GM19043 (cell line): ENCODE results near the gene RTP3.

Experiments
- ATAC-seq: cut with Tn5 transposase; IDR thresholded peaks from one replicate; pipeline ENCODE4 v1.9.1; 2021; ENCODE audit warnings: low read depth; ENCODE audit not compliant: unreplicated experiment

Gene RTP3

GRCh38 chr3:46468753-46469600 is 28.8 kb upstream of the RTP3 start:
- ATAC-seq, result no peak

- ATAC-seq, result no peak
Measured at GRCh38 chr3:46469680-46470357, 28.0 kb upstream of the RTP3 start.

GRCh38 chr3:46470831-46471230 is 26.9 kb upstream of the RTP3 start:
- ATAC-seq, result no peak

GRCh38 chr3:46471371-46471914 is 26.3 kb upstream of the RTP3 start:
- no peak for ATAC-seq

- ATAC-seq, result no peak
Measured at GRCh38 chr3:46472736-46473135, 25.0 kb upstream of the RTP3 start.

- ATAC-seq, result no peak
Measured at GRCh38 chr3:46477145-46477544, 20.6 kb upstream of the RTP3 start.

GRCh38 chr3:46477756-46478155 is 20.0 kb upstream of the RTP3 start:
- ATAC-seq, result no peak

- ATAC-seq, result no peak
Measured at GRCh38 chr3:46478341-46478740, 19.4 kb upstream of the RTP3 start.

GRCh38 chr3:46479021-46479420 is 18.8 kb upstream of the RTP3 start:
- no peak for ATAC-seq

GRCh38 chr3:46479696-46480095 is 18.1 kb upstream of the RTP3 start:
- ATAC-seq, result no peak

- no peak for ATAC-seq
Measured at GRCh38 chr3:46480491-46481195, 17.1 kb upstream of the RTP3 start.

GRCh38 chr3:46481636-46482035 is 16.1 kb upstream of the RTP3 start:
- no peak for ATAC-seq

GRCh38 chr3:46482632-46483350 is 15.0 kb upstream of the RTP3 start:
- ATAC-seq, result no peak

- no peak for ATAC-seq
Measured at GRCh38 chr3:46483825-46484224, 14.0 kb upstream of the RTP3 start.

- no peak for ATAC-seq
Measured at GRCh38 chr3:46484388-46484787, 13.4 kb upstream of the RTP3 start.

GRCh38 chr3:46484911-46485778 is 12.6 kb upstream of the RTP3 start:
- no peak for ATAC-seq

GRCh38 chr3:46485779-46486175 is 12.0 kb upstream of the RTP3 start:
- ATAC-seq, result no peak

- peak; percentile 97 for ATAC-seq
Measured at GRCh38 chr3:46488735-46489361, 8.9 kb upstream of the RTP3 start.

GRCh38 chr3:46489381-46489780 is 8.4 kb upstream of the RTP3 start:
- no peak for ATAC-seq
